ENCODE measurements around the gene PARVB.

Gene PARVB

GRCh38 chr22:44097263-44098020, 73.3 kb downstream of the PARVB start:
- H3K4me1 ChIP-seq (ENCODE audit: control insufficient read depth, insufficient read depth, low read length) = no peaks in the 10 kb centered on the region
- H3K27me3 ChIP-seq (ENCODE audit: control insufficient read depth, insufficient read depth, low read length, poor library complexity, severe bottlenecking) = no peaks in the 10 kb centered on the region
- H3K36me3 ChIP-seq (ENCODE audit: control insufficient read depth, insufficient read depth, low read length) = no peaks in the 10 kb centered on the region
- H3K9me3 ChIP-seq (ENCODE audit: control insufficient read depth, low read length) = no peaks in the 10 kb centered on the region
- 94% methylated on average over 23 of the region's 23 CpGs for WGBS, 2 experiments
- H3K27ac ChIP-seq (ENCODE audit: insufficient read depth, low read depth, low read length, poor library complexity, severe bottlenecking) = no peak overlapping the region
- no peak overlapping the region for H3K4me3 ChIP-seq (ENCODE audit: insufficient read depth, low read depth, low read length)

- Histone ChIP-seq H3K4me1 (ENCODE audit: control insufficient read depth, insufficient read depth, low read length) (no peaks in the 10 kb centered on the region), H3K9me3 (ENCODE audit: control insufficient read depth, low read length) (no peaks in the 10 kb centered on the region), H3K27me3 (ENCODE audit: control insufficient read depth, insufficient read depth, low read length, poor library complexity, severe bottlenecking) (no peaks in the 10 kb centered on the region), H3K4me3 (ENCODE audit: insufficient read depth, low read depth, low read length) (no peak overlapping the region), H3K27ac (ENCODE audit: insufficient read depth, low read depth, low read length, poor library complexity, severe bottlenecking) (no peak overlapping the region), H3K36me3 (ENCODE audit: control insufficient read depth, insufficient read depth, low read length) (no peaks in the 10 kb centered on the region)
- 88 to 89% methylated on average over 17 of the region's 17 CpGs for WGBS, 2 experiments
These were observed 74.1 kb downstream of the PARVB start for GRCh38 chr22:44098021-44098739.

- Histone ChIP-seq H3K27ac (ENCODE audit: insufficient read depth, low read depth, low read length, poor library complexity, severe bottlenecking) (no peak overlapping the region), H3K36me3 (ENCODE audit: control insufficient read depth, insufficient read depth, low read length) (no peaks in the 10 kb centered on the region)
These were observed 74.9 kb downstream of the PARVB start for GRCh38 chr22:44098966-44099530.

GRCh38 chr22:44099696-44100095, 75.6 kb downstream of the PARVB start:
- WGBS, 2 experiments = 94 to 95% methylated on average over 13 of the region's 13 CpGs
- H3K36me3 ChIP-seq (ENCODE audit: control insufficient read depth, insufficient read depth, low read length) = no peaks in the 10 kb centered on the region
- no peaks in the 10 kb centered on the region for H3K27me3 ChIP-seq (ENCODE audit: control insufficient read depth, insufficient read depth, low read length, poor library complexity, severe bottlenecking)
- no peaks in the 10 kb centered on the region for H3K9me3 ChIP-seq (ENCODE audit: control insufficient read depth, low read length)
- no peak overlapping the region for H3K4me3 ChIP-seq (ENCODE audit: insufficient read depth, low read depth, low read length)
- no peaks in the 10 kb centered on the region for H3K4me1 ChIP-seq (ENCODE audit: control insufficient read depth, insufficient read depth, low read length)
- H3K27ac ChIP-seq (ENCODE audit: insufficient read depth, low read depth, low read length, poor library complexity, severe bottlenecking) = no peak overlapping the region

More at GRCh38 chr22:44098966-44099530, 74.9 kb downstream of the PARVB start:
- no peaks in the 10 kb centered on the region for H3K27me3 ChIP-seq (ENCODE audit: control insufficient read depth, insufficient read depth, low read length, poor library complexity, severe bottlenecking)
- no peaks in the 10 kb centered on the region for H3K9me3 ChIP-seq (ENCODE audit: control insufficient read depth, low read length)
- H3K4me3 ChIP-seq (ENCODE audit: insufficient read depth, low read depth, low read length) = no peak overlapping the region
- no peaks in the 10 kb centered on the region for H3K4me1 ChIP-seq (ENCODE audit: control insufficient read depth, insufficient read depth, low read length)
- WGBS, 2 experiments = 89 to 95% methylated on average over 14 to 15 of the region's 15 CpGs

- Histone ChIP-seq H3K9me3 (ENCODE audit: control insufficient read depth, low read length) (no peaks in the 10 kb centered on the region), H3K36me3 (ENCODE audit: control insufficient read depth, insufficient read depth, low read length) (no peaks in the 10 kb centered on the region), H3K4me1 (ENCODE audit: control insufficient read depth, insufficient read depth, low read length) (no peaks in the 10 kb centered on the region), H3K27me3 (ENCODE audit: control insufficient read depth, insufficient read depth, low read length, poor library complexity, severe bottlenecking) (no peaks in the 10 kb centered on the region), H3K27ac (ENCODE audit: insufficient read depth, low read depth, low read length, poor library complexity, severe bottlenecking) (no peak overlapping the region), H3K4me3 (ENCODE audit: insufficient read depth, low read depth, low read length) (no peak overlapping the region)
- WGBS, 2 experiments = 95% methylated on average over 13 of the region's 13 CpGs
These were observed 76.3 kb downstream of the PARVB start for GRCh38 chr22:44100411-44100810.

- Histone ChIP-seq H3K9me3 (ENCODE audit: control insufficient read depth, low read length) (no peaks in the 10 kb centered on the region), H3K27ac (ENCODE audit: insufficient read depth, low read depth, low read length, poor library complexity, severe bottlenecking) (no peak overlapping the region), H3K4me3 (ENCODE audit: insufficient read depth, low read depth, low read length) (no peak overlapping the region), H3K36me3 (ENCODE audit: control insufficient read depth, insufficient read depth, low read length) (no peaks in the 10 kb centered on the region), H3K27me3 (ENCODE audit: control insufficient read depth, insufficient read depth, low read length, poor library complexity, severe bottlenecking) (no peaks in the 10 kb centered on the region), H3K4me1 (ENCODE audit: control insufficient read depth, insufficient read depth, low read length) (peaks cover 1% of the 10 kb centered on the region)
- 83 to 85% methylated on average over 4 of the region's 4 CpGs for WGBS, 2 experiments
These were observed 78.0 kb downstream of the PARVB start for GRCh38 chr22:44102121-44102520.

- Histone ChIP-seq H3K9me3 (ENCODE audit: control insufficient read depth, low read length) (no peaks in the 10 kb centered on the region), H3K27me3 (ENCODE audit: control insufficient read depth, insufficient read depth, low read length, poor library complexity, severe bottlenecking) (no peaks in the 10 kb centered on the region), H3K27ac (ENCODE audit: insufficient read depth, low read depth, low read length, poor library complexity, severe bottlenecking) (no peak overlapping the region), H3K4me3 (ENCODE audit: insufficient read depth, low read depth, low read length) (no peak overlapping the region), H3K4me1 (ENCODE audit: control insufficient read depth, insufficient read depth, low read length) (peaks cover 6% of the 10 kb centered on the region), H3K36me3 (ENCODE audit: control insufficient read depth, insufficient read depth, low read length) (no peaks in the 10 kb centered on the region)
- WGBS, 2 experiments = 93 to 94% methylated on average over 3 of the region's 3 CpGs
These were observed 78.8 kb downstream of the PARVB start for GRCh38 chr22:44102856-44103255.

GRCh38 chr22:44103735-44104480, 79.8 kb downstream of the PARVB start:
- H3K4me1 ChIP-seq (ENCODE audit: control insufficient read depth, insufficient read depth, low read length) = peaks cover 9% of the 10 kb centered on the region
- H3K27ac ChIP-seq (ENCODE audit: insufficient read depth, low read depth, low read length, poor library complexity, severe bottlenecking) = no peak overlapping the region
- no peaks in the 10 kb centered on the region for H3K36me3 ChIP-seq (ENCODE audit: control insufficient read depth, insufficient read depth, low read length)
- no peaks in the 10 kb centered on the region for H3K9me3 ChIP-seq (ENCODE audit: control insufficient read depth, low read length)
- no peak overlapping the region for H3K4me3 ChIP-seq (ENCODE audit: insufficient read depth, low read depth, low read length)
- no peaks in the 10 kb centered on the region for H3K27me3 ChIP-seq (ENCODE audit: control insufficient read depth, insufficient read depth, low read length, poor library complexity, severe bottlenecking)
- WGBS, 2 experiments = 91 to 92% methylated on average over 13 of the region's 13 CpGs

GRCh38 chr22:44107340-44107739, 83.2 kb downstream of the PARVB start:
- H3K27me3 ChIP-seq (ENCODE audit: control insufficient read depth, insufficient read depth, low read length, poor library complexity, severe bottlenecking) = no peaks in the 10 kb centered on the region
- no peaks in the 10 kb centered on the region for H3K9me3 ChIP-seq (ENCODE audit: control insufficient read depth, low read length)
- peaks cover 15% of the 10 kb centered on the region for H3K4me1 ChIP-seq (ENCODE audit: control insufficient read depth, insufficient read depth, low read length)
- 34 to 35% methylated on average over 6 of the region's 6 CpGs for WGBS, 2 experiments
- no peaks in the 10 kb centered on the region for H3K36me3 ChIP-seq (ENCODE audit: control insufficient read depth, insufficient read depth, low read length)
- no peak overlapping the region for H3K4me3 ChIP-seq (ENCODE audit: insufficient read depth, low read depth, low read length)
- no peak overlapping the region for H3K27ac ChIP-seq (ENCODE audit: insufficient read depth, low read depth, low read length, poor library complexity, severe bottlenecking)

GRCh38 chr22:44108076-44108475, 84.0 kb downstream of the PARVB start:
- H3K27me3 ChIP-seq (ENCODE audit: control insufficient read depth, insufficient read depth, low read length, poor library complexity, severe bottlenecking) = no peaks in the 10 kb centered on the region
- no peak overlapping the region for H3K27ac ChIP-seq (ENCODE audit: insufficient read depth, low read depth, low read length, poor library complexity, severe bottlenecking)
- no peaks in the 10 kb centered on the region for H3K36me3 ChIP-seq (ENCODE audit: control insufficient read depth, insufficient read depth, low read length)
- peaks cover 15% of the 10 kb centered on the region for H3K4me1 ChIP-seq (ENCODE audit: control insufficient read depth, insufficient read depth, low read length)
- H3K9me3 ChIP-seq (ENCODE audit: control insufficient read depth, low read length) = no peaks in the 10 kb centered on the region
- 77 to 92% methylated on average over 2 of the region's 2 CpGs for WGBS, 2 experiments
- no peak overlapping the region for H3K4me3 ChIP-seq (ENCODE audit: insufficient read depth, low read depth, low read length)
